Choroid plexus epithelial cell (primary cell): ENCODE results near the gene CSNK2A1.

Experiments
- DNase-seq: peaks from one replicate; pipeline ENCODE4 v3.0.0-alpha.2; 2010; ENCODE audit warnings: low read depth
- H3K4me3 ChIP-seq: 2 replicates; pipeline ENCODE4 v1.5.1; 2011; ENCODE audit warnings: low read depth, mild to moderate bottlenecking, control low read depth, low read length, moderate library complexity
- TF ChIP-seq, protein P1 (sequence below): conservative IDR thresholded peaks from 2 replicates; pipeline ENCODE4 v1.5.1; 2011; ENCODE audit warnings: low read depth, mild to moderate bottlenecking, control low read depth, inconsistent platforms, low read length, moderate library complexity

The CSNK2A1 gene

DNA sequence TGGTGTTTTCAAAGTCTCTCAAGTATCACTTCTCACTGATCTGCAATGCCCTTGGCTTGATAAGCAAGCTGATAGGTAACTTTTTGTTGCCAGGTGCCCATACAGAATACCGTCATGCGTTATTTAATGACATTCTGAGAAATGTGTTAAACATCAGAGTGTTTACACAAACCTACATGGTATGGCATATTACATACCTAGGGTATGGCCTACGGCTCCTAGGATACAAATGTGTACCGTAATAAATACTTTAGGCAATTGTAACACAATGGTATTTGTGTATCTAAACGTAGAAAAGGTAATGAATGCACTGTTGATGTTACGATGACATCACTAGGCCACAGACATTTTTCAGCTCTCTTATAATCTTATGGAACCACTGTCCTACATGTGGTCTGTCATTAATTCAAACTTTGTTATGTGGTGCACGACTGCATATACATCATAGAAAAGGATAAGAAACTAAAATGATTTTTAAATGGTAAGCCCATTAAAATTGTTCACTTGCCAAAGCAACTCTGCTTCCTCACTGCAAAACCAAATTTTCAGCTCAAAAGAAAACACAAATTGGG, 35.7 kb downstream of the CSNK2A1 start:
- DNase-seq: no peak
- no peak overlapping the region for H3K4me3 ChIP-seq
- TF ChIP-seq, protein P1, sequence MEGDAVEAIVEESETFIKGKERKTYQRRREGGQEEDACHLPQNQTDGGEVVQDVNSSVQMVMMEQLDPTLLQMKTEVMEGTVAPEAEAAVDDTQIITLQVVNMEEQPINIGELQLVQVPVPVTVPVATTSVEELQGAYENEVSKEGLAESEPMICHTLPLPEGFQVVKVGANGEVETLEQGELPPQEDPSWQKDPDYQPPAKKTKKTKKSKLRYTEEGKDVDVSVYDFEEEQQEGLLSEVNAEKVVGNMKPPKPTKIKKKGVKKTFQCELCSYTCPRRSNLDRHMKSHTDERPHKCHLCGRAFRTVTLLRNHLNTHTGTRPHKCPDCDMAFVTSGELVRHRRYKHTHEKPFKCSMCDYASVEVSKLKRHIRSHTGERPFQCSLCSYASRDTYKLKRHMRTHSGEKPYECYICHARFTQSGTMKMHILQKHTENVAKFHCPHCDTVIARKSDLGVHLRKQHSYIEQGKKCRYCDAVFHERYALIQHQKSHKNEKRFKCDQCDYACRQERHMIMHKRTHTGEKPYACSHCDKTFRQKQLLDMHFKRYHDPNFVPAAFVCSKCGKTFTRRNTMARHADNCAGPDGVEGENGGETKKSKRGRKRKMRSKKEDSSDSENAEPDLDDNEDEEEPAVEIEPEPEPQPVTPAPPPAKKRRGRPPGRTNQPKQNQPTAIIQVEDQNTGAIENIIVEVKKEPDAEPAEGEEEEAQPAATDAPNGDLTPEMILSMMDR: no peak

DNA sequence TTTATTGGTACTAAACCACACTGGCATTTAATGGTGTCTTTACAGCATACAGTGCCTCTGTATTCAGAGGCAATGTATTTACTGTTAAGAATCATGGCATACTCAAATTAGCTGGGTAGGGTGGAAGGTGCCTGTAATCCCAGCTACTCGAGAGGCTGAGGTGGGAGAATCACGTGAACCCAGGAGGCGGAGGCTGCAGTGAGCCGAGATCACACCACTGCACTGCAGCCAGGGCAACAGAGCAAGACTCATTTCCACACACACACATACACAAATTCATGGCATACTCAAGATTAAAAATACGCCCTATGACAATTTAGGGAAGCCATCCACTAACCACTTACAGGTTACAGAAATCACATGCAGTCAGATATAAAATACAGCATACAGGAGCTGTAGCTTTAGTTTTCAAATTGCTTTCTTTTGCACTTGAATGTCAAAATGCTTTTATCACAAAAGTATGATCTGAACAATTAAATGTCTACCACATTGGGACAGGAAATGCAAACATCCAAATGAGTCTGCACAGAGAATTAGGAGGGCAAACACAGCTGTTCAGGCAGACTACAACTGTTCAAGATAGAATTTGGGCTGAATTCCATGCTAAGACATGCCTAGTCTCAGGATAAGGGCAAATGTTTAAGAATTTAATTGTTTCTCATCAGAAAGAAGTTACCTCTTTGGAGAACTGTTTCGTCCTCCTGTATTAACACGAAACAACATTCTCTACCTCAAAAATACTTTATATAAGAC, 36.4 kb downstream of the CSNK2A1 start:
- TF ChIP-seq, protein P1: no peak
- DNase-seq: no peak
- H3K4me3 ChIP-seq: no peak overlapping the region

DNA sequence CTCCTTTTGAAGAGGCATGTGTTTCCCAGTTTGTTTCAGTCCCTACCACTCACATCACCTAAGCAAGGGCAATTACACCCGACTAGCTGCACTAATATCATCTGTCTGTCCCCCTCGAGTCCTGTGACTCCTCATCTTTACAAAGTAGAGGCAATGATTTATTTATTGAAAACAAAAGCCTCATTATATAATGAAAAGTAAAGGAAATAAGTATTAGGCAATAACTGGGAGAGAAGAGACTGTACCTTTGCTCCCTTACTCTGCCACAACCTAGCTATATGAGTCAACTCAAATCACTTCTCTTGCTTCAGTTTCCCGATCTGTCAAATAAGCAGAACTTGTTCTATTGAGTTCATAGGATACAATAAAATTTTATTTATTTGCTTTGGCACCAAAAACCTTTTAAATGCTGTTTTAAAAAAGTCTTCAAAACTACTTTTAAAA, 38.9 kb downstream of the CSNK2A1 start:
- TF ChIP-seq, protein P1: no peak
- DNase-seq: peak; percentile 26
- H3K4me3 ChIP-seq: no peak overlapping the region

DNA sequence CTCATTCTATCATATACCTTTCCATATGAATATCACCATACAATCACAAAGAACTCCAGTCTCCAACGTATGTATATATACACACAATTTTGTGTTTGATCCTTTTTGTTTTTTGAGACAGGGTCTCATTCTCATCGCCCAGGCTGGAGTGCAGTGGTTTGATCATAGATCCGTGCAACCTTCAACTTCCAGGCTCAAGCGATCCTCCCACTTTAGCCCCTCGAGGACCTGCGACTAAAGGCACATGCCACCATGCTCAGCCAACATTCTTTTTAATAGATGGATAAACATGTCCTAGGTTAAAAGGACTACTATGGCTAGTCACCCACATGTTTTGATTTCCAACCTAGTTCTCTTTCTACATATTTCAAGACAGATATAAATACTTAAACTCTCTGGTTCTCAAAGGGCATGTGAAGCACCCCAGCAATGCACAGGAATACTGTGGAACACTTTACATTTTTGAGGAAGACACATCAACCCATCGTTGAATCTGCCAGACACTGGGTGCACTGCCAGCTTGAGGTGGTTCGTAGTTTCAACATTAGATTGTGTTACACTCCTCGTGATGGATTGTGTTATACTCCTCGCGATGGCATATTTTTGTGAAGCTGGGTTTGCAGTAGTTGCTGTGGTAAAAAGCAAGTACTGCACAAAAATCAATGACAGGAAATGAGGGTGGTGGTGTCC, 40.4 kb downstream of the CSNK2A1 start:
- no peak for DNase-seq
- H3K4me3 ChIP-seq: no peak overlapping the region
- TF ChIP-seq, protein P1: no peak

DNA sequence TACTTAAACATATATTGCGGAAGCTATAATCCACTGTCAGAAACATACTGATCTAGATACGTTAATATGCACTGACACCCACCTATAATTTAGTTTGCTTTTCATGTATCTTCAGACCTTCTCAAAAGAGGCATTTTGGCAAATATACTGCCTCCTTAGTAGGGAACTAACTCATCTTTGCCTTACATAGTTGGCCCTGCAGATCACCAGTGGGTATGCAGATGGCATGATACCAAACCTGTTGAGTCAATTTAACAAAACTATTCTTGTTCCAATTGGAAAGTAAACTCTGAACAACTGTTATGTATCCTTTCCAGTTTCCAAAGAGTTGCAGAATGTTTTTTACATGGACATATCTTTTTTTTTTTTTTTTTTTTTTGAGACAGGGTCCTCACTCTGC, 45.6 kb downstream of the CSNK2A1 start:
- no peak overlapping the region for H3K4me3 ChIP-seq
- DNase-seq: no peak
- TF ChIP-seq, protein P1: no peak

DNA sequence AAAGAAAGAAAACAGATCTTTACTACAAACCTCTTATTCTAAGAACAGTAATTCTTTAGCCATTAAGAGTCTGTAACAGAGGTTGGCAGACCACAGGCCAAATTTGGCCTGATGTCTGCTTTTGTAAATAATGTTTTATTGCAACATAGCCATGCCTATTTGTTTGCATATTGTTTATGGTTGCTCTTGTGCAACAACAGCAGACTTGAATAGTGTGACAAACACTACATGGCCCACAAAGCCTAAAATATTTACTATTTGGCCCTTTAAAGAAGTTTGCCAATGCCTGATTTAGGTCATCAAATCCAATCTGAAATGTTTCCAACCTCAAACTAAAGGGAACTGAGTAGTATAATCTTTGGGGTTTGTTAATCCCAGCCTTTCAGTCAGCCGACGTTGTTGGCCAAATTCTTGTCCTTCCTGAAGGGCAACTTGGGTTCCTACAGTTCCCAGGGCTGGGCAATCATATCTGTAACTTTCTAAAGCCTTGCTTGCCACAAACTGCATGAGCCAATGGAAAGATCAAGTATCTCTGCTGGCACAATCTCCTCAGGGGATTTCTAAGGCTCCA, 47.4 kb downstream of the CSNK2A1 start:
- no peak overlapping the region for H3K4me3 ChIP-seq
- TF ChIP-seq, protein P1: no peak
- DNase-seq: peak; percentile 35
